GM21786 (cell line): Measurements from ENCODE around the gene TMEM117.
"Not testable (repeated sequence)": the region's sequence is repeated elsewhere in the genome, so short reads cannot be mapped to it uniquely, and the experiment has no call there.

Source experiments
- ATAC-seq: cut with Tn5 transposase; IDR thresholded peaks from one replicate; pipeline ENCODE4 v1.9.1; 2021; ENCODE audit not compliant: unreplicated experiment

Gene TMEM117

GRCh38 chr12:44370982-44371381, 535.1 kb downstream of the TMEM117 start:
- no peak for ATAC-seq

- ATAC-seq, result no peak
Observed at GRCh38 chr12:44372259-44372658, 536.4 kb downstream of the TMEM117 start.

- ATAC-seq, result no peak
Observed at GRCh38 chr12:44375694-44376093, 539.8 kb downstream of the TMEM117 start.

- ATAC-seq, result no peak
Observed at GRCh38 chr12:44377443-44378187, 541.7 kb downstream of the TMEM117 start.

GRCh38 chr12:44379113-44379512, 543.2 kb downstream of the TMEM117 start:
- ATAC-seq, result not testable (repeated sequence)

GRCh38 chr12:44379831-44380230, 544.0 kb downstream of the TMEM117 start:
- no peak for ATAC-seq

- no peak for ATAC-seq
Observed at GRCh38 chr12:44380861-44381260, 545.0 kb downstream of the TMEM117 start.

GRCh38 chr12:44381341-44381740, 545.5 kb downstream of the TMEM117 start:
- ATAC-seq, result no peak

- ATAC-seq, result no peak
Observed at GRCh38 chr12:44384136-44384535, 548.3 kb downstream of the TMEM117 start.

- ATAC-seq, result no peak
Observed at GRCh38 chr12:44385964-44386363, 550.1 kb downstream of the TMEM117 start.

- no peak for ATAC-seq
Observed at GRCh38 chr12:44387581-44387980, 551.7 kb downstream of the TMEM117 start.

- no peak for ATAC-seq
Observed at GRCh38 chr12:44389038-44389437, 553.2 kb downstream of the TMEM117 start.

- no peak for ATAC-seq
Observed at GRCh38 chr12:44389896-44390295, 554.0 kb downstream of the TMEM117 start.

- no peak for ATAC-seq
Observed at GRCh38 chr12:44397631-44398030, 561.8 kb downstream of the TMEM117 start.

GRCh38 chr12:44403185-44403584, 567.3 kb downstream of the TMEM117 start:
- no peak for ATAC-seq

GRCh38 chr12:44405297-44405696, 569.4 kb downstream of the TMEM117 start:
- no peak for ATAC-seq

- no peak for ATAC-seq
Observed at GRCh38 chr12:44422559-44422958, 586.7 kb downstream of the TMEM117 start.

- ATAC-seq, result no peak
Observed at GRCh38 chr12:44428825-44429224, 592.9 kb downstream of the TMEM117 start.

GRCh38 chr12:44431647-44432343, 595.9 kb downstream of the TMEM117 start:
- peak; percentile 85 for ATAC-seq

GRCh38 chr12:44433659-44434058, 597.8 kb downstream of the TMEM117 start:
- peak; percentile 31 for ATAC-seq

GRCh38 chr12:44436756-44437155, 600.9 kb downstream of the TMEM117 start:
- no peak for ATAC-seq
